ENCODE measurements around the gene RNF111.

Gene RNF111

DNA sequence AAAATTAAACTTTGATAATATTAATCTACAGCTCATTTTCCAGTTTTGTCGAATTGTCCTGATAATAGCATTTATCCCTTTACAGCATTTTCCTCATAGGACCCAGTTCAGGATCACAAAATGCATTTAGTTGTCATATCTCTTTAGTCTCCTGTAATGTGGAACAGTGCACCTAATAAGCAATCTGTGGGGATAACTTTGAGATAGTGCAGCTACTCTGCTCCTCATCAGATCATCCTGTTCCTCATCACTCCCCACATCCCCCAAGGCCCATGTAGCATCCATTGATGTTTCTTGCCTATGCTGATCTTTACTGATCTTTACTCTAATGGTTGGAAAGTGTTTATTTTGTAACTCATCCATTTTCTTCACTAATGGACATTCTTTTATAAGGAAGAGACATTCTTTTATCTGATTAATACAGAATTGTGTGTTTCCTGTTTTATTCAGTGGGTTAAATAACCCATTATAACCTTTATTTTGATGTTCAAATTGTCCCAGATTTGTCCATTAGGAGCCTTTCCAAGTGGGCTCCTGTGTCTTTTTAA, 7.5 kb downstream of the RNF111 start:
- in situ Hi-C loops (cut with HindIII; ENCODE audit: low sequenced_read_pairs): loop anchor here (25.0 kb wide), 1 partner anchor 517 kb away; no protein-coding TSS in a partner anchor

- in situ Hi-C loops (cut with HindIII; ENCODE audit: low sequenced_read_pairs): loop anchor here (5.0 to 25.0 kb wide), 3 partner anchors 53 to 513 kb away; no protein-coding TSS in a partner anchor
Observed at GRCh38 chr15:58999694-59000093, 12.2 kb downstream of the RNF111 start.

- in situ Hi-C loops (cut with HindIII; ENCODE audit: low sequenced_read_pairs): loop anchor here (5.0 kb wide), 2 partner anchors 52 to 97 kb away; no protein-coding TSS in a partner anchor
Observed at GRCh38 chr15:59000251-59000650, 12.8 kb downstream of the RNF111 start.

GRCh38 chr15:59001946-59002345, 14.5 kb downstream of the RNF111 start:
- in situ Hi-C loops (cut with HindIII; ENCODE audit: low sequenced_read_pairs): loop anchor here (5.0 kb wide), 2 partner anchors 50 to 95 kb away; no protein-coding TSS in a partner anchor

DNA sequence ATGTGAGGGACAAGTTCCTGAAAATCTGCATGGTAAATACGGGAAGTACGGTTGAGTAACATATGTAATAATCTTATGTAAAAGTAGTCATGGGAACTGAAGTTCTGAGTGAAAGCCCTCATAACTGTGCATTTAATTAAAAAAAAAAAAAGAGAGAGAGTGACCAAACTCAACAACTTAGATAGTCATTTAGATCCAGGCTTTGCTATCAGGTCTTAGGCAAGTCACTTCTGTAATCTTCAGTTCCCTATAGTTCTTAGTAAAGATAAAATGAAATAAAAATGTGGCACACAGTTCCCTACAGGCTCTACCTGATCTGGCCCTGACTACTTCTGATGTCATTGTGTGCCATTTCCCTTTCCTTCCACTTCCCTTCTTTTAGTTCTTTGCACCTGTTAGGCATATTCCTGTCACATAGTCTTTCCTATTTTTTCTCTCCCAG, 15.0 kb downstream of the RNF111 start:
- in situ Hi-C loops (cut with HindIII; ENCODE audit: low sequenced_read_pairs): loop anchor here (5.0 kb wide), 2 partner anchors 50 to 95 kb away; no protein-coding TSS in a partner anchor

DNA sequence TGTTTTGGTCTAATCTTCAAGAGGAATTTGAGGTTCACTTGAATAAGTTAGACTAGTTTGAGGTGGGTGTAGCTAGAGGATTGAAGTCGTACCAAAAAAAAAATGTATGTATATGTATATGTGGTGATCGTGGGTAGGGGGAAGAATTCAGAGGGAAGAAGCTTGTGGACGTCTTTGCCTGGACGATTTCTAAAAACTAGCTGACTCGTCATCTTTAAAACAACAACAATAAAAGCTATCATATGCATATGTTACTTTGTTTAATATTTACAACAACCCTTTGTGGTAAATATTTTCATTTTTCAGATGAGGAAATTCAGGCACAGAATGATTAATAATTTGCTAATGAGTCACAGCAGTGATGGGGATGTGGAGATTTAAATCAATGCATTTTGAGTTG, 18.1 kb downstream of the RNF111 start:
- in situ Hi-C loops (cut with HindIII; ENCODE audit: low sequenced_read_pairs): no loop called here

DNA sequence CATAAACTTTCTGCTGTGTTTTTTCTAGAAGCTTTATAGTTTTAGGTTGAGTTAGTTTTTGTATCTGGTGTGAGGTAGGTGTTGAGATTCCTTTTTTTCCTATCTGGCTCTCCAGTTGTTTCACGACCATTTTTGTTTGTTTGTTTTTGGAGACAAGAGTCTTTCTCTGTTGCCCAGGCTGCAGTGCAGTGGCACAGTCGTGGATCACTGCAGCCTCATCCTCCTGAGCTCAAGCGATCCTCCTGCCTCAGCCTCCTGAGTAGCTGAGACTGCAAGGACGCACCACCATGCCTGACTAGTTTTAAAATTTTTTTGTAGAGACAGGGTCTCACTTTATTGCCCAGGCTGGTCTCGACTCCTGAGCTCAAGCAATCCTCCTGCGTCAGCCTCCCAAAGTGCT, 20.6 kb downstream of the RNF111 start:
- in situ Hi-C loops (cut with HindIII; ENCODE audit: low sequenced_read_pairs): no loop called here

DNA sequence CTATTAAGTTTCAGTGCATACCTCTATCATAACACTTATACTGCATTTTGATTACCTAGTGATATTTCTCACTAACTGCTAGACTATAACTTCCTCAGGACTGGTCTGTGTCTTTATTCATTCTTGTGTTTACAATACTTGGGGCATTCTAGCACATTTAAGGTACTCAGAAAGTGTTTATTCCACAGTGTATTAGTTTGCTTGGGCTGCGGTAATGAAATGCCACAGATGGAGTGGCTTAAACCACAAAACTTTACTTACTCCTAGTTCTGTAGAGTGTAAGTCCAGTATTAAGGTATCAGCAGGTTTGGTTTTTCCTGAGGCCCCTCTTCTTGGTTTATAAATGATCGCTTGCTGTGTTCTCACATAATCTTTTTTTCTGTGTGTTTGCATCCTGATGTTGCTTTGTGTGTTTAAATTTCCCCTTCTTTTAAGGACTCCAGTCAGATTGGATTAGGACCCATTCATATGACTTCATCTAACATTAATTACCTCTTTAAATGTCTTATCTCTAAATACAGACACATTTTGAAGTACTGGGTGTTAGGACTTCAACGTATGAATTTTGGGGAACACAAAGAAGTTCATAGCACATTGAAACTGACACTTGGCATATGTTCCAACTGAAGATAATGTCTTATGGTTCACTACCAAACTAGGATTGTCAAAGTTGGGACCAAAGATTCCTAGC, 23.9 kb downstream of the RNF111 start:
- in situ Hi-C loops (cut with HindIII; ENCODE audit: low sequenced_read_pairs): no loop called here

GRCh38 chr15:59013246-59013873, 25.9 kb downstream of the RNF111 start:
- in situ Hi-C loops (cut with HindIII; ENCODE audit: low sequenced_read_pairs): no loop called here

DNA sequence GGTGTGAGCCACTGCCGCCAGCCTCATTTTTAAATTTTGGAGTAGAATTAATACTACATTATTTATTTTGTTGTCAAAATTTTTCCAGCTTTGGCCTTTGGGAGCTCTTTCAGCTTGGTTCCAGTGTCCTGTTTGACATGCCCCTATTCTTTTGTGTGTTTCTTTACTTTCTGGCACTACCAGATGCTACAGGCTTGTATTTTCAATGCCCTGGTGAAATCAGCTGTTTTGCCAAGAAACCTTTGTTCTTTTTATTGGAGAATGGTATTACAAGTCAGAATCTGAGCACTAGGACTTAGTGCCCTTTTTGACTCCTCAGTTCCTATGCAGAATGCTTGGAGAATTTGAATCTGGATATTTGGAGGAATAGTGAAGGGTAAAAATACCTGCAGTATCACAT, 26.6 kb downstream of the RNF111 start:
- in situ Hi-C loops (cut with HindIII; ENCODE audit: low sequenced_read_pairs): no loop called here

- in situ Hi-C loops (cut with HindIII; ENCODE audit: low sequenced_read_pairs): no loop called here
Observed at GRCh38 chr15:59017449-59017848, 30.0 kb downstream of the RNF111 start.

- in situ Hi-C loops (cut with HindIII; ENCODE audit: low sequenced_read_pairs): no loop called here
Observed at GRCh38 chr15:59018833-59019232, 31.4 kb downstream of the RNF111 start.

GRCh38 chr15:59020322-59020721, 32.9 kb downstream of the RNF111 start:
- in situ Hi-C loops (cut with HindIII; ENCODE audit: low sequenced_read_pairs): no loop called here

- in situ Hi-C loops (cut with HindIII; ENCODE audit: low sequenced_read_pairs): no loop called here
Observed at GRCh38 chr15:59022188-59022587, 34.7 kb downstream of the RNF111 start.

- in situ Hi-C loops (cut with HindIII; ENCODE audit: low sequenced_read_pairs): no loop called here
Observed at GRCh38 chr15:59026207-59026606, 38.7 kb downstream of the RNF111 start.

- in situ Hi-C loops (cut with HindIII; ENCODE audit: low sequenced_read_pairs): no loop called here
Observed at GRCh38 chr15:59028387-59028955, 41.0 kb downstream of the RNF111 start.

GRCh38 chr15:59029554-59029953, 42.1 kb downstream of the RNF111 start:
- in situ Hi-C loops (cut with HindIII; ENCODE audit: low sequenced_read_pairs): no loop called here

GRCh38 chr15:59035201-59035600, 47.7 kb downstream of the RNF111 start:
- in situ Hi-C loops (cut with HindIII; ENCODE audit: low sequenced_read_pairs): no loop called here

DNA sequence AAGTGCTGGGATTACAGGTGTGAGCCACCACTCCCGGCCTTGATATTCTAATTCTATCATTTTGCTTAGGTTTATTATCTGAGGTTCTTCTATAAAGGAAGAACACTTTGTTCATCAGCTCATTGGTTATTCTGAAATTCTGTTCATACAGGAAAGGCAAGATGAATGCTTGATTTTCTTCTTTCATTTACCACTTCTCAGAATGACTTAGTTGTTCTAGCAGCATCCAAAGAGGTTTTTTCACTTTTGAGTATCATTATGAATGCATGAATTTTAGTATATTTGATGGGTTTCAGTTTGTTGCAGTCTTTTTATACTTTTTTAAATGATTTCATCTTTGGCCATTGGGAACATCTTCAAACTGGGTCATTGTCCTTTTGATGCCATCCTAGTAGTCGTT, 51.8 kb downstream of the RNF111 start:
- in situ Hi-C loops (cut with HindIII; ENCODE audit: low sequenced_read_pairs): no loop called here

GRCh38 chr15:59042041-59042440, 54.6 kb downstream of the RNF111 start:
- in situ Hi-C loops (cut with HindIII; ENCODE audit: low sequenced_read_pairs): loop anchor here (5.0 kb wide), 1 partner anchor 35 kb away; no protein-coding TSS in a partner anchor

- in situ Hi-C loops (cut with HindIII; ENCODE audit: low sequenced_read_pairs): no loop called here
Observed at GRCh38 chr15:59048897-59049296, 61.4 kb downstream of the RNF111 start.

Data from endothelial cell of hepatic sinusoid (primary cell).